HAP-1 (cell line): Measurements from ENCODE around the gene SMCO4.

Source experiments
- DNase-seq, 2 experiments: peaks; one replicate each; pipeline ENCODE4 v3.0.0-alpha.2; 2016 to 2020; ENCODE audit warnings: low spot score in 2 of 2
- H3K27me3 ChIP-seq: fragments of 250-450 bp; sonication (Bioruptor Pico); 2 replicates; pipeline ENCODE4 v1.5.1; 2020; ENCODE audit warnings: low read depth, mild to moderate bottlenecking, moderate library complexity
- H3K36me3 ChIP-seq: fragments of 250-450 bp; sonication (Bioruptor Pico); replicated peaks from 2 replicates; pipeline ENCODE4 v1.5.1; 2020; ENCODE audit warnings: mild to moderate bottlenecking
- H3K4me1 ChIP-seq: fragments of 250-450 bp; sonication (Bioruptor Pico); 2 replicates; pipeline ENCODE4 v1.5.1; 2020; ENCODE audit warnings: mild to moderate bottlenecking
- H3K4me3 ChIP-seq: fragments of 250-450 bp; sonication (Bioruptor Pico); 2 replicates; pipeline ENCODE4 v1.5.1; 2020; ENCODE audit warnings: mild to moderate bottlenecking, moderate library complexity
- H3K9me3 ChIP-seq: fragments of 250-450 bp; sonication (Bioruptor Pico); 2 replicates; pipeline ENCODE4 v1.5.1; 2020; ENCODE audit warnings: mild to moderate bottlenecking, moderate library complexity
- in situ Hi-C: fragments of 300-500 bp; cut with MboI; formaldehyde crosslinking; loops from 3 replicates; pipeline ENCODE4 v1.14.3; 2020; ENCODE audit warnings: low sequenced_read_pairs, inconsistent platforms, mixed read lengths

The SMCO4 gene

DNA sequence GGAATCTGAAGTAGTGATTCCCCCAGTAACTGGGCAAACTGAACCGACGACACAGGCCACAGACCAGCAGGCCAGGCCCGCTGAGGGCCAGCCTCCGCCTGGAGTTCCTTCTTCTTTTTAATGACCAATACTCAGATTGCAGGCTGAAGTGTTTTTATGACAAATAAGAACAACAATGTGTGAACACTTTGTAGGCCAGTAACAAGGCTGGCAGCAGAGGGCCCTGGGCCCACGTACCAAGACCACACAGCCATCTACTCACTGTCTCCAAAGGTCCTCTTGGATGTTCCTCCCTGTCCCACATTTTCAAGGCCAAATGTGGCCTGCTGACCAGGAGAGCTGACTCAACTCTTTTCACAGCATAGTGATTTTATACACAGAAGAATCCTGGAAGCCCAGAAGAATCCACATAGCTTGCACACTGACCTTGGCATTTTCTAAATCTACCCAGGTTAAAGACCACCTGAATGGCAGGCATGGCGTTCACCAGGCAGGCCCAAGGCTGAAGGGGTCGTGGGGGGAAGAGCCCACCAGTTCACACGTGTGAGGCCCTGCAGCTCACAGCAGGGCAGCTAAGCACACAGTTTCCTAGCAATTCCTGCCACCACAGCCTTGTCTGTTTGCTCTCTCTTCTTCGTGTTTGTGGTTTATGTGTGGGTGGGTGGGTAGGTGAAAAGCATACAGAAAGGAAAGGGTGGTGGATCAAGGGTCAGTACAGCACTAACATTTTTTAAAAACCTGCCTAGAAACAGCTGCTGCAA is 13.3 kb downstream of the SMCO4 start:
- Histone ChIP-seq H3K36me3 (no peaks in the 10 kb centered on the region), H3K9me3 (no peaks in the 10 kb centered on the region), H3K4me3 (no peak overlapping the region), H3K4me1 (no peaks in the 10 kb centered on the region), H3K27me3 (no peaks in the 10 kb centered on the region)
- DNase-seq, result no peak
- in situ Hi-C loops, result no loop called here

- Histone ChIP-seq H3K36me3 (no peaks in the 10 kb centered on the region), H3K4me3 (no peak overlapping the region), H3K4me1 (no peaks in the 10 kb centered on the region), H3K27me3 (no peaks in the 10 kb centered on the region), H3K9me3 (no peaks in the 10 kb centered on the region)
- in situ Hi-C loops, result no loop called here
- DNase-seq, result no peak
These were observed 14.2 kb downstream of the SMCO4 start for GRCh38 chr11:93528757-93529645.

- H3K4me1 ChIP-seq, result no peaks in the 10 kb centered on the region
- DNase-seq, result no peak
- in situ Hi-C loops, result no loop called here
These were observed 14.9 kb downstream of the SMCO4 start for GRCh38 chr11:93528252-93528651.

DNA sequence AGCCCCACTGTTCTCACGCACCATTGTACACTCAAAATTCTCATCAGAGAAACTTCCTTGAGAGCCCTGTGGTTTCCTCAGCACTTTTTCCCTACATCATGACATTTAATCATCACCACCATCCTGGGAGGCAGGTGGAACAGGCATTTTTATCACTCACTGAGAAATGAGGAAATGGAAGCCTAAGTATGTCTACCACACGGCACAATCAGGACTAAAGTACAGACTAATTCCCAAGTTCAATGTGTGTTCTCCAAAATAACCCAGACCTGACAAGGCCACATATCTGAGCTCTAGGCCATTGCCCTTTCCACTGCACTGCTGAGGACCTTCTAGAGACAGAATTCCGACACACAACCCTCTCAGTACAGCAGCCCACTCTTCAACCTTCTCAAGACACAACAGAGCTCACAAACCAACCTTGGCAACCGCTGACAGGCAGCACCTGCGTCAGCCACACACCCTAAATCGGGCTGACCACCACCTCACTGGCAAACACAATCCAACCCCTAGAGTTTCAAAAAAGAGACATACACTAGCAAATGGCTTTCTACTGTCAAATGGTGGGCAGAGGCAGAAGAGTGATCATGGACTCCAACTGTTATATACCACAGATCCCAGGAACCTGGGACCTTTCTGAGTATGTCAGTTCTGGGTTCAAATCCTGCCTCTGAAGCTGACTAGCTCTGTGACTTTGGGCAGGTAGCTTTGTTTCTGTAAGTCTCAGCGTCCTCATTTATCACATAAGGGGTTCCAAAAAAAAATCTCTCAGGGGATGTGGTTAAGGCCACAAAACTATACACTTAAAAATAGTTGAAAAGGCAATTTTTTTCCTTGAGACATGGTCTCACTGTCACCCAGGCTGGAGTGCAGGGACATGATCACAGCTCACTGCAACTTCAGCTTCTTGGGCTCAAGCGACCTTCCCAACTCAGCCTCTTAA is 16.3 kb downstream of the SMCO4 start:
- Histone ChIP-seq H3K36me3 (no peaks in the 10 kb centered on the region), H3K9me3 (no peaks in the 10 kb centered on the region), H3K4me3 (no peak overlapping the region), H3K4me1 (no peaks in the 10 kb centered on the region), H3K27me3 (no peaks in the 10 kb centered on the region)
- in situ Hi-C loops, result no loop called here
- no peak for DNase-seq

More at GRCh38 chr11:93528252-93528651, 14.9 kb downstream of the SMCO4 start:
- Histone ChIP-seq H3K9me3 (no peaks in the 10 kb centered on the region), H3K27me3 (no peaks in the 10 kb centered on the region), H3K4me3 (no peak overlapping the region), H3K36me3 (no peaks in the 10 kb centered on the region)

GRCh38 chr11:93526346-93526633 is 16.9 kb downstream of the SMCO4 start:
- Histone ChIP-seq H3K27me3 (no peaks in the 10 kb centered on the region), H3K36me3 (no peaks in the 10 kb centered on the region), H3K4me3 (no peak overlapping the region), H3K4me1 (no peaks in the 10 kb centered on the region), H3K9me3 (no peaks in the 10 kb centered on the region)
- no peak for DNase-seq
- in situ Hi-C loops, result no loop called here

DNA sequence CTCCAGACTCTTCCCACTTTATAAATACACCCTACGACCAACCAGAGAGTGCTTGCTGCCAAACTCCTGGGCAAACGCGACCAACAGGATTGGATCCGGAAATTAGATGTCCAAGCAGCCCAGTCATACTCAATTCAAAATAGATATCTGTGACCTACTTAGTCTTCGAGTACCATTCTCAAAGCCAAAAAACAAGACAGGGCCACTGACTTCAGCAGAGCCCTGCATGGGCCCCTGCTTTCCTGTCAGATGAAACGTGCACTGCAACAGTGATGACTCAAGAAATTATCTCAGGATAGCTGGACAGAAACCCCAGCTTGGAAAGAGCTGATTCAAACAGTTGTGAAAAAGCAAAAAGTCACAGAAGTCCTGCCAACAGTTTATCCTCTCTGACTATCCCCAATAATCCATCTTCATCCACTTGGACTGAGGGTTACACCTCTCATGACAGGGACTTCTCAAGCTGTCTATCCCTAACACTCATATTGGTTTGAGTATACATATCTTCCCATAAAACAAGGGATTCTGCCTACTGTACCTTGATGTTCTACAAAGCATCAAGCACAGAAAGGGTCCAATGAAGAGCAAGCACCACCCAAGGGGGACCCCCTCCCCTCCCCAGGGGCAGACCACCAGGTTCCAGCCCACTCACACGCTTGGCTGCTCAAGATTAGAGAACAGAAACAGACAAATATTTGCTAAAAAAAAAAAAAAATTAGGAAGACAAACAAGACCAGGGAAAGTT is 17.4 kb downstream of the SMCO4 start:
- H3K27me3 ChIP-seq, result no peaks in the 10 kb centered on the region
- no peaks in the 10 kb centered on the region for H3K4me1 ChIP-seq
- H3K4me3 ChIP-seq, result no peak overlapping the region
- no peak for DNase-seq
- H3K36me3 ChIP-seq, result no peaks in the 10 kb centered on the region
- H3K9me3 ChIP-seq, result no peaks in the 10 kb centered on the region
- in situ Hi-C loops, result no loop called here

DNA sequence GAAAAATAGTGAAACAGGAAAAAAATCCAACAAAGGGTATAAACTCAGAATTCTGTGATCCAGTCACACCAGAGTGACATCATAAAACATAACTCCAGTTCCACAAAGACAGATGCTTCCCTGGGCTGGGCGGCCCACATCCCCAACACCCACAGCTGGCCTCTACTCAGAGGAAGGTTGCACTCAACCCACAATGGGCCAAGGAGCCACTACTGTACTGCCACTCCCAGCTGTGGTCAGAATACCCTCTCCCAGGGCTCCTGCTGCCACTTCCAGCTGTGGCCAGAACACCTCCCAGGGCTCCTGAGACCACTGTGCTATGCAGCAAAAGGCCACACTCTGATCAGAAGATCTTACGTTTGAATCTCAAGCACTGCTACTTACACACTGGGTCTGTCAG is 18.3 kb downstream of the SMCO4 start:
- H3K4me1 ChIP-seq, result no peaks in the 10 kb centered on the region
- no peak overlapping the region for H3K4me3 ChIP-seq
- in situ Hi-C loops, result no loop called here

DNA sequence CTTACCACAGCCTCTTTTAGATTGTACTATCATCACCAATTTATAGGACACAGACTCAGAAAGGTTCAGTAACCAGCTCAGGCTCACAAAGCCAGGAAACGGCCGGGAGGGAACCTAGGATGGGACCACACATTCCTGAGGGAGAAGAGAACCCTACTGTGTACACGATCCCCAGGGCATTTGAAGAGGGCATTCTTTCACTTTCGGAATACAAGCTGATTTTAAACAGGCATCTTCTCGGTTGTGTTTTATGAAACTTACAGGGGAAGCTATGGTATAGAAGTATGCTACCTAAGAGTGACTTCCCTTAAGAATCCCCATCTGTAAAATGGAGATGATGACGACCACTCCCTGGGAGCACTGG is 19.0 kb downstream of the SMCO4 start:
- Histone ChIP-seq H3K27me3 (no peaks in the 10 kb centered on the region), H3K36me3 (no peaks in the 10 kb centered on the region), H3K9me3 (no peaks in the 10 kb centered on the region), H3K4me3 (no peak overlapping the region), H3K4me1 (no peaks in the 10 kb centered on the region)
- in situ Hi-C loops, result no loop called here
- no peak for DNase-seq

More for the DNA sequence above, 18.3 kb downstream of the SMCO4 start:
- Histone ChIP-seq H3K9me3 (no peaks in the 10 kb centered on the region), H3K27me3 (no peaks in the 10 kb centered on the region), H3K36me3 (no peaks in the 10 kb centered on the region)
- no peak for DNase-seq

- no peak overlapping the region for H3K4me3 ChIP-seq
- DNase-seq, result no peak
- H3K4me1 ChIP-seq, result no peaks in the 10 kb centered on the region; the same call in 1 of the 2 replicates
These were observed 22.3 kb downstream of the SMCO4 start for GRCh38 chr11:93520726-93521509.

DNA sequence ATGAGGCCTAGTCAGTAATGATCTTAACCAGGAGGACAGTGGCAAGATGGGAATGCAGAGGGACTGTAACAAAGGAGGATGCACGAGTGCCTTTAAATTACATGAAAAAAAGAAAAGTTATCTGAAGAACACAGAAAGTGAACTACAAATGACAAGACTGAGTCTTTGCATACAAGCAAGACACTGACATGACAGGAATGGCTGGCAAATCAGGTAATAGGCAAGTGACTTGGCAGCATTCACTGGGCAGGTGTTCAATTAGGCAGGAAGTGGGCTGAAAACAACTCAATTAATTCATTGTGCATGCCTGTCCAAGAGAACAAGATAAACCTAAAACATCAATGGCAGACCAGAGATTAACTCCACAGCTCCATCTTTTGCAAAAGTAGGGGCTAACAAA is 24.0 kb downstream of the SMCO4 start:
- Histone ChIP-seq H3K9me3 (no peaks in the 10 kb centered on the region), H3K4me3 (no peak overlapping the region), H3K36me3 (no peaks in the 10 kb centered on the region), H3K4me1 (no peaks in the 10 kb centered on the region; the same call in 1 of the 2 replicates), H3K27me3 (no peaks in the 10 kb centered on the region)
- DNase-seq, result no peak
- in situ Hi-C loops, result no loop called here

More at GRCh38 chr11:93520726-93521509, 22.3 kb downstream of the SMCO4 start:
- Histone ChIP-seq H3K36me3 (no peaks in the 10 kb centered on the region), H3K27me3 (no peaks in the 10 kb centered on the region), H3K9me3 (no peaks in the 10 kb centered on the region)
- in situ Hi-C loops, result no loop called here

GRCh38 chr11:93518081-93518480 is 25.1 kb downstream of the SMCO4 start:
- H3K36me3 ChIP-seq, result no peaks in the 10 kb centered on the region
- no peaks in the 10 kb centered on the region for H3K9me3 ChIP-seq
- in situ Hi-C loops, result no loop called here
- no peak for DNase-seq
- H3K4me1 ChIP-seq, result no peaks in the 10 kb centered on the region; the same call in 1 of the 2 replicates
- no peaks in the 10 kb centered on the region for H3K27me3 ChIP-seq
- no peak overlapping the region for H3K4me3 ChIP-seq

DNA sequence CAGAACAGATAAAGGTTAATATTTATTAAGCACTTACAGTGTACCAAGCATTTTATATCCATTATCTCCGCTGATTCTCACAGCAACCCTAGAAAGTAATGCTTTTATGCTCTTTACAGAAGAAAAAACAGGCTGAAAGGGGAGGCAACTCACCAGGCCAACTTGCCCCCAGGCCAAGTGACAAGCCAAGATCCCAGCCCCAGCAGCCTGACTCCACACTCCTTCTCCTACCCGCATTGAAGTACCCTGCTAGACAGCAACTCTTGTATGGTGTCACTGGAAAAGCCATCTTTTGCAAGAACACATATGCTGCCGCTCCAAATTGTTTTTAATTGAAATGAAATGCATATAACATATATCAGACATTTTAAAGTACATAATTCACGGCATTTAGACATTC is 25.6 kb downstream of the SMCO4 start:
- Histone ChIP-seq H3K4me1 (no peaks in the 10 kb centered on the region; the same call in 1 of the 2 replicates), H3K27me3 (no peaks in the 10 kb centered on the region), H3K36me3 (no peaks in the 10 kb centered on the region), H3K4me3 (no peak overlapping the region), H3K9me3 (no peaks in the 10 kb centered on the region)
- DNase-seq, result no peak
- in situ Hi-C loops, result no loop called here
